T-helper 1 cell treated with Interleukin-12 subunit alpha and Interleukin-12 subunit beta and Interleukin-4 antibody, amounts not matched to agents 30 μg/mL and 1 μg/mL, for 36 hours (primary cell): ENCODE data around the gene FBXO45.
"Not testable (repeated sequence)": the region's sequence is repeated elsewhere in the genome, so short reads cannot be mapped to it uniquely, and the experiment has no call there.

ENCODE experiments used
- H3K27ac Mint-ChIP-seq: one replicate; pipeline ENCODE4 v1.8.0; 2021; ENCODE audit warnings: mild to moderate bottlenecking, mixed read lengths
- H3K27me3 Mint-ChIP-seq: one replicate; pipeline ENCODE4 v1.8.0; 2021; ENCODE audit warnings: low read depth, mixed read lengths
- H3K36me3 Mint-ChIP-seq: one replicate; pipeline ENCODE4 v1.8.0; 2021; ENCODE audit warnings: low read depth, mixed read lengths
- H3K4me1 Mint-ChIP-seq: one replicate; pipeline ENCODE4 v1.8.0; 2021; ENCODE audit warnings: low read depth, mixed read lengths
- H3K4me3 Mint-ChIP-seq: one replicate; pipeline ENCODE4 v1.8.0; 2021; ENCODE audit warnings: mild to moderate bottlenecking, moderate library complexity, mixed read lengths
- H3K9me3 Mint-ChIP-seq: one replicate; pipeline ENCODE4 v1.8.0; 2021; ENCODE audit warnings: mixed read lengths

Gene FBXO45

GRCh38 chr3:196585044-196585757 lies 16.7 kb downstream of the FBXO45 start:
- Mint-ChIP-seq H3K4me3 (no peak overlapping the region), H3K4me1 (no peaks in the 10 kb centered on the region), H3K27me3 (no peaks in the 10 kb centered on the region), H3K9me3 (no peaks in the 10 kb centered on the region), H3K27ac (no peak overlapping the region), H3K36me3 (peaks cover 18% of the 10 kb centered on the region)

- H3K4me1 Mint-ChIP-seq: no peaks in the 10 kb centered on the region
- no peaks in the 10 kb centered on the region for H3K27me3 Mint-ChIP-seq
- no peak overlapping the region for H3K27ac Mint-ChIP-seq
- H3K9me3 Mint-ChIP-seq: no peaks in the 10 kb centered on the region
- no peak overlapping the region for H3K4me3 Mint-ChIP-seq
- H3K36me3 Mint-ChIP-seq: peaks cover 5% of the 10 kb centered on the region
Observed at GRCh38 chr3:196590279-196590678, 21.8 kb downstream of the FBXO45 start.

- Mint-ChIP-seq H3K36me3 (no peaks in the 10 kb centered on the region), H3K27me3 (peaks cover 22% of the 10 kb centered on the region), H3K9me3 (no peaks in the 10 kb centered on the region), H3K4me3 (no peak overlapping the region), H3K27ac (no peak overlapping the region), H3K4me1 (peaks cover 10% of the 10 kb centered on the region)
Observed at GRCh38 chr3:196596355-196596754, 27.9 kb downstream of the FBXO45 start.

- H3K27ac Mint-ChIP-seq, H3K36me3 Mint-ChIP-seq, H3K9me3 Mint-ChIP-seq: not testable (repeated sequence)
- H3K27me3 Mint-ChIP-seq: peaks cover 22% of the 10 kb centered on the region
- H3K4me3 Mint-ChIP-seq: peak overlapping the region; percentile 80
- peaks cover 10% of the 10 kb centered on the region for H3K4me1 Mint-ChIP-seq
Observed at GRCh38 chr3:196597971-196598733, 29.7 kb downstream of the FBXO45 start.

GRCh38 chr3:196599734-196600128 lies 31.3 kb downstream of the FBXO45 start:
- no peak overlapping the region for H3K27ac Mint-ChIP-seq

GRCh38 chr3:196600359-196600758 lies 31.9 kb downstream of the FBXO45 start:
- Mint-ChIP-seq H3K9me3 (no peaks in the 10 kb centered on the region), H3K27me3 (peaks cover 26% of the 10 kb centered on the region), H3K4me3 (no peak overlapping the region), H3K27ac (no peak overlapping the region), H3K36me3 (no peaks in the 10 kb centered on the region), H3K4me1 (peaks cover 20% of the 10 kb centered on the region)

More at GRCh38 chr3:196599734-196600128, 31.3 kb downstream of the FBXO45 start:
- Mint-ChIP-seq H3K4me1 (peaks cover 15% of the 10 kb centered on the region), H3K4me3 (no peak overlapping the region), H3K27me3 (peaks cover 25% of the 10 kb centered on the region), H3K36me3 (no peaks in the 10 kb centered on the region), H3K9me3 (no peaks in the 10 kb centered on the region)

GRCh38 chr3:196602673-196603072 lies 34.2 kb downstream of the FBXO45 start:
- no peaks in the 10 kb centered on the region for H3K9me3 Mint-ChIP-seq
- no peaks in the 10 kb centered on the region for H3K36me3 Mint-ChIP-seq
- H3K4me1 Mint-ChIP-seq: peaks cover 20% of the 10 kb centered on the region
- no peak overlapping the region for H3K4me3 Mint-ChIP-seq
- H3K27me3 Mint-ChIP-seq: peaks cover 11% of the 10 kb centered on the region
- no peak overlapping the region for H3K27ac Mint-ChIP-seq

GRCh38 chr3:196603683-196604082 lies 35.2 kb downstream of the FBXO45 start:
- Mint-ChIP-seq H3K27me3 (peaks cover 4% of the 10 kb centered on the region), H3K36me3 (no peaks in the 10 kb centered on the region), H3K27ac (no peak overlapping the region), H3K4me3 (no peak overlapping the region), H3K4me1 (peaks cover 10% of the 10 kb centered on the region), H3K9me3 (no peaks in the 10 kb centered on the region)

- Mint-ChIP-seq H3K36me3 (no peaks in the 10 kb centered on the region), H3K27ac (no peak overlapping the region), H3K9me3 (no peaks in the 10 kb centered on the region), H3K4me3 (peak overlapping the region; percentile 25), H3K4me1 (peaks cover 16% of the 10 kb centered on the region), H3K27me3 (peaks cover 4% of the 10 kb centered on the region)
Observed at GRCh38 chr3:196604548-196604947, 36.1 kb downstream of the FBXO45 start.

GRCh38 chr3:196608693-196609092 lies 40.2 kb downstream of the FBXO45 start:
- Mint-ChIP-seq H3K9me3 (no peaks in the 10 kb centered on the region), H3K36me3 (no peaks in the 10 kb centered on the region), H3K4me1 (peaks cover 39% of the 10 kb centered on the region), H3K4me3 (no peak overlapping the region), H3K27ac (no peak overlapping the region), H3K27me3 (peaks cover 4% of the 10 kb centered on the region)

GRCh38 chr3:196609343-196609775 lies 40.9 kb downstream of the FBXO45 start:
- Mint-ChIP-seq H3K27me3 (peaks cover 4% of the 10 kb centered on the region), H3K27ac (peak overlapping the region; percentile 71), H3K4me1 (peaks cover 37% of the 10 kb centered on the region), H3K9me3 (no peaks in the 10 kb centered on the region), H3K4me3 (peak overlapping the region; percentile 27), H3K36me3 (no peaks in the 10 kb centered on the region)

GRCh38 chr3:196609805-196610515 lies 41.5 kb downstream of the FBXO45 start:
- Mint-ChIP-seq H3K9me3 (no peaks in the 10 kb centered on the region), H3K27ac (peak overlapping the region; percentile 71), H3K27me3 (no peaks in the 10 kb centered on the region), H3K4me1 (peaks cover 33% of the 10 kb centered on the region), H3K4me3 (peak overlapping the region; percentile 27), H3K36me3 (no peaks in the 10 kb centered on the region)

GRCh38 chr3:196611761-196612483 lies 43.5 kb downstream of the FBXO45 start:
- H3K4me1 Mint-ChIP-seq: peaks cover 29% of the 10 kb centered on the region
- no peaks in the 10 kb centered on the region for H3K9me3 Mint-ChIP-seq
- H3K27me3 Mint-ChIP-seq: no peaks in the 10 kb centered on the region
- no peaks in the 10 kb centered on the region for H3K36me3 Mint-ChIP-seq
- peak overlapping the region; percentile 58 for H3K4me3 Mint-ChIP-seq
- H3K27ac Mint-ChIP-seq: peak overlapping the region; percentile 72

- H3K27ac Mint-ChIP-seq, H3K27me3 Mint-ChIP-seq, H3K9me3 Mint-ChIP-seq, H3K4me3 Mint-ChIP-seq, H3K36me3 Mint-ChIP-seq: not testable (repeated sequence)
- peaks cover 20% of the 10 kb centered on the region for H3K4me1 Mint-ChIP-seq
Observed at GRCh38 chr3:196615234-196615633, 46.8 kb downstream of the FBXO45 start.
